PC-9 (cell line): ENCODE measurements around the gene LRP1.

Experiments
- CTCF ChIP-seq: fragments of 200-600 bp; sonication (generic); conservative IDR thresholded peaks from 2 replicates; pipeline ENCODE4 v1.6.1; 2017; ENCODE audit warnings: mixed run types, antibody characterized with exemption, mild to moderate bottlenecking, moderate library complexity
- EZH2 ChIP-seq: fragments of 200-600 bp; sonication (generic); IDR thresholded peaks from 2 replicates; pipeline ENCODE4 v1.8.0; 2017; ENCODE audit warnings: antibody characterized with exemption, low read depth

GRCh38 chr12:57203201-57203600 is 74.9 kb downstream of the LRP1 start:
- TF ChIP-seq CTCF, result no peak
- TF ChIP-seq EZH2, result no peak
